HL-60 (cell line): ENCODE results near the gene ETV6.

Experiments
- POLR2AphosphoS5 ChIP-seq: IDR thresholded peaks from 2 replicates; pipeline ENCODE4 v1.6.1; 2012; ENCODE audit warnings: low read depth
- TF ChIP-seq, protein P1 (sequence below): IDR thresholded peaks from one replicate; pipeline ENCODE4 v1.5.1; 2011; ENCODE audit warnings: low read length, control low read depth, inconsistent platforms; ENCODE audit not compliant: insufficient read depth
- TF ChIP-seq, protein P2 (sequence below): IDR thresholded peaks from 2 replicates; pipeline ENCODE4 v1.6.1; 2012; ENCODE audit warnings: low read depth; ENCODE audit not compliant: insufficient replicate concordance

DNA sequence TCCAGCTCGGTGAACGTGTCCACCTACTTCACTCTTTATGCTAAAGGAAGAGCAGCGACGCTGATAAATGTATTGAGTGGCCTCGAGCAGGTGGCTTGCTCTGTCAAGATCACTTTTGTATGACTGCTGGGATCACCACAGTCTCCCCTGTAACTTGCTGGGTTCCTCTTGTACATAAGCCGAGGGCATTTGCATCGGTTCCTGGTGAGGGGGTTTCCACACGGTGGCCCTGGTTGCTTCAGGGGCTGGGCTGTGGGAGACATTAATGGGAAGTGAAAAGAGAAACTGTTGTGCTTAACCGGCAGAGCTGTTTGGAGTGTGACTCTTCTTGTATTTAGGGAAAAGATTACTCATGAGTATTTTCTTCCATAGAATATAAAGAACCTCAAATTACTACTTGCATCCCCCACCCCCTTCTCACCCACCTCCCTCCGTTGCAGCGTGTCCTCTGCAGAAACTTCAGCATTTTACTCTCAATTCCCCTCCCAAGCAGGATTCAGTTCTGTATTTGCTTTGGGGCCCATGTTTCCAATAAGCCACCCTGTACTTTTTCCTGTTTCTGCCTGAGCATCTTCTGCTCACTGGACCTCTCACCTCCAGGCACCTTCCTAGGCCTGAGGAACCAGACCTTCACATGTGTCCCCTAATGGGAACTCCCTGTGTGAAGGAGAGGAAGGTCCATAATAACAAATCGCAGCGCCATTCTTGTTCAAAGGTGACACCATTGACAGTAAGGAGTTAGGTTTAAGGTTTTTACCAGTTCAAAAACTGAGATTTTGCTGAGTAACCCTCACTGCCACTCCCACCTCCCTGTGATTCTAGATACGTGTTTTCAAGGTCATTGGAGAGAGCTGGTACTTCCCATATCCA, 187.0 kb downstream of the ETV6 start:
- TF ChIP-seq, protein P1, sequence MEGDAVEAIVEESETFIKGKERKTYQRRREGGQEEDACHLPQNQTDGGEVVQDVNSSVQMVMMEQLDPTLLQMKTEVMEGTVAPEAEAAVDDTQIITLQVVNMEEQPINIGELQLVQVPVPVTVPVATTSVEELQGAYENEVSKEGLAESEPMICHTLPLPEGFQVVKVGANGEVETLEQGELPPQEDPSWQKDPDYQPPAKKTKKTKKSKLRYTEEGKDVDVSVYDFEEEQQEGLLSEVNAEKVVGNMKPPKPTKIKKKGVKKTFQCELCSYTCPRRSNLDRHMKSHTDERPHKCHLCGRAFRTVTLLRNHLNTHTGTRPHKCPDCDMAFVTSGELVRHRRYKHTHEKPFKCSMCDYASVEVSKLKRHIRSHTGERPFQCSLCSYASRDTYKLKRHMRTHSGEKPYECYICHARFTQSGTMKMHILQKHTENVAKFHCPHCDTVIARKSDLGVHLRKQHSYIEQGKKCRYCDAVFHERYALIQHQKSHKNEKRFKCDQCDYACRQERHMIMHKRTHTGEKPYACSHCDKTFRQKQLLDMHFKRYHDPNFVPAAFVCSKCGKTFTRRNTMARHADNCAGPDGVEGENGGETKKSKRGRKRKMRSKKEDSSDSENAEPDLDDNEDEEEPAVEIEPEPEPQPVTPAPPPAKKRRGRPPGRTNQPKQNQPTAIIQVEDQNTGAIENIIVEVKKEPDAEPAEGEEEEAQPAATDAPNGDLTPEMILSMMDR: no peak
- no peak for TF ChIP-seq POLR2AphosphoS5
- TF ChIP-seq, protein P2, sequence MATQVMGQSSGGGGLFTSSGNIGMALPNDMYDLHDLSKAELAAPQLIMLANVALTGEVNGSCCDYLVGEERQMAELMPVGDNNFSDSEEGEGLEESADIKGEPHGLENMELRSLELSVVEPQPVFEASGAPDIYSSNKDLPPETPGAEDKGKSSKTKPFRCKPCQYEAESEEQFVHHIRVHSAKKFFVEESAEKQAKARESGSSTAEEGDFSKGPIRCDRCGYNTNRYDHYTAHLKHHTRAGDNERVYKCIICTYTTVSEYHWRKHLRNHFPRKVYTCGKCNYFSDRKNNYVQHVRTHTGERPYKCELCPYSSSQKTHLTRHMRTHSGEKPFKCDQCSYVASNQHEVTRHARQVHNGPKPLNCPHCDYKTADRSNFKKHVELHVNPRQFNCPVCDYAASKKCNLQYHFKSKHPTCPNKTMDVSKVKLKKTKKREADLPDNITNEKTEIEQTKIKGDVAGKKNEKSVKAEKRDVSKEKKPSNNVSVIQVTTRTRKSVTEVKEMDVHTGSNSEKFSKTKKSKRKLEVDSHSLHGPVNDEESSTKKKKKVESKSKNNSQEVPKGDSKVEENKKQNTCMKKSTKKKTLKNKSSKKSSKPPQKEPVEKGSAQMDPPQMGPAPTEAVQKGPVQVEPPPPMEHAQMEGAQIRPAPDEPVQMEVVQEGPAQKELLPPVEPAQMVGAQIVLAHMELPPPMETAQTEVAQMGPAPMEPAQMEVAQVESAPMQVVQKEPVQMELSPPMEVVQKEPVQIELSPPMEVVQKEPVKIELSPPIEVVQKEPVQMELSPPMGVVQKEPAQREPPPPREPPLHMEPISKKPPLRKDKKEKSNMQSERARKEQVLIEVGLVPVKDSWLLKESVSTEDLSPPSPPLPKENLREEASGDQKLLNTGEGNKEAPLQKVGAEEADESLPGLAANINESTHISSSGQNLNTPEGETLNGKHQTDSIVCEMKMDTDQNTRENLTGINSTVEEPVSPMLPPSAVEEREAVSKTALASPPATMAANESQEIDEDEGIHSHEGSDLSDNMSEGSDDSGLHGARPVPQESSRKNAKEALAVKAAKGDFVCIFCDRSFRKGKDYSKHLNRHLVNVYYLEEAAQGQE: no peak
